HG03442 (cell line): Measurements from ENCODE around the gene DAB1.

Experiments
- ATAC-seq: cut with Tn5 transposase; IDR thresholded peaks from one replicate; pipeline ENCODE4 v1.9.1; 2021; ENCODE audit warnings: mild to moderate bottlenecking, moderate library complexity; ENCODE audit not compliant: unreplicated experiment

Gene DAB1

GRCh38 chr1:57131701-57132394, 292.0 kb downstream of the DAB1 start:
- ATAC-seq: no peak

- no peak for ATAC-seq
These were observed 292.6 kb downstream of the DAB1 start for GRCh38 chr1:57131257-57131656.

- ATAC-seq: no peak
These were observed 294.0 kb downstream of the DAB1 start for GRCh38 chr1:57129865-57130264.

DNA sequence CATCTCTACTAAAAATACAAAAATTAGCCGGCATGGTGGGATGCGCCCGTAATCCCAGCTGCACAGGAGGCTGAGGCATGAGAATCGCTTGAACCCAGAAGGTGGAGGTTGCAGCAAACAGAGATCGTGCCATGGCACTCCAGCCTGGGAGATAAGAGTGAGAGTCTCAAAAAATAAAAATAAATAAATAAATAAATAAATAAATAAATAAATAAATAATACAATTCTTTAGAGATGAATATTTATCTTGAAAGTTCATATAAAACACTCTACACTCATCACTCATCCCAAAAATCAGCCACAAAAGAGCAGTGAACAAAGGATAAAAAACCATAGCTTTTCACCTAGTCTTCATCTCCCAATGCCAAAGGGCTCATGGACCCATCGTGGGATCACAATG, 295.9 kb downstream of the DAB1 start:
- ATAC-seq: no peak

DNA sequence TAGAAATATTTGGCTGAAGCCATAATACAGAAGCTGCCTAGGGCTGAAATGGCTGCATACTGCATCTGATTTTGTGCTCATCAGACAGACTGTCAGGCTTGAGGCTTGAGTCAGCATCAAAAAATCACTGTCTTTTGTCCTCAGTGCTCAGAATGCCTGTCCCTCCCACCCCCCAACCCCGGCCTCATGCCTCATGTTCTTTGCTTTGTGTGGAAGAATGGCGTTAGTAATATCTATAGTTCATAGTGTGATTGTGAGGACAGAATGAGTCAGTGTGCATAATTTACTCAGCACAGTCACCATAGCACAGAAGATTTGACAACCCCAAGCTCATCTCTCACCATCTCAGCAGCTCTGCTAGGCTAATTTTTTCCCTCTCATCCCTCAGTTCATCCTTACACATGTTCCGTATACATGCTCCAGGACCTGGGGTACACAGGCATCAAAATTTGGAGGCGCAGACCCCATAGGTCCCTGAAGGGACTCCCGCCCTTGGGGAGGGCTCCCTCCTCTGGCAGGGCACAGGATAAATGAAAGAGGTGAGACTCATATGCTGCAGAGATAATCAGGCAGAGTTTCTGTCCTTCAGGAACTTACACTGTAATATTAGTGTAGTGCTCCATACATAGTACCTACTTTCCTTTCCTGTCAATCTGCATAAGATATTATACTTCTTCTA, 299.0 kb downstream of the DAB1 start:
- ATAC-seq: peak; percentile 92

DNA sequence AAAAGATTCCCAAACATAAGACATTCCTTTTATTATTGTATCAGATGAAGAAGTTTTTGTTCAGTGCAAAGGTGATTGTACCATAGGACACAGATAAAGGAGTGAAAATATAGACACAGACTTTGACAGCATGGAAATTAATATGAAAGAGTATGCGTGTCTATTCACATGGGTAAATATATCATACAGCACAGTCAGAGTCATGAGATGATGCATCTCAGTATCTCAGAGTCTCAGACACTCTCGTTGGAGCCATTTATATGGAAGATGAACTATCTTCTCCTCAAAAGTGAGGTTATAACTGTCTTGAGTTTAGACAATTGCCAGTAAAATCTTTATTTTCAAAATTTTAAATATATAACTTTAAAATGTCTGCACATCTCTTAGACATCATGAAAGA, 299.7 kb downstream of the DAB1 start:
- no peak for ATAC-seq

DNA sequence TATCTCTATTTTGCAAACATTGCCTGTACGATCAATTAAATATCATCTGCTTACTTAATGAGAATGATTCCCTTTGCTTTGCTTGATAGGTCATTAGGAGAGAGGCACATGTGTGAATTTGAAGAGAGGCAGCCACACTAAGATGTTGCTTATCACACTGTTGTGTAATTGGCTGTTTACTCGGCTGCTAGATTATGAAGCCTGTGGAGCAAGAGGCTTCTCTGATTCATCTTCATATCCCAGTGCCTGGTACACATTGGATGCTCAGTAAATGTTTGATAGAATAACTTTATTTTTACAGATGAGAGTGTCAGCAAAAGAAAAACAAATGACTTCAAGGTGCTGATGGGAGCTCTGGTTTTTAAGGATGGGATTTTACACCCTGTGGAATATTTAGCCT, 301.8 kb downstream of the DAB1 start:
- ATAC-seq: no peak

GRCh38 chr1:57118948-57119603, 304.8 kb downstream of the DAB1 start:
- no peak for ATAC-seq

GRCh38 chr1:57117753-57118152, 306.1 kb downstream of the DAB1 start:
- no peak for ATAC-seq

DNA sequence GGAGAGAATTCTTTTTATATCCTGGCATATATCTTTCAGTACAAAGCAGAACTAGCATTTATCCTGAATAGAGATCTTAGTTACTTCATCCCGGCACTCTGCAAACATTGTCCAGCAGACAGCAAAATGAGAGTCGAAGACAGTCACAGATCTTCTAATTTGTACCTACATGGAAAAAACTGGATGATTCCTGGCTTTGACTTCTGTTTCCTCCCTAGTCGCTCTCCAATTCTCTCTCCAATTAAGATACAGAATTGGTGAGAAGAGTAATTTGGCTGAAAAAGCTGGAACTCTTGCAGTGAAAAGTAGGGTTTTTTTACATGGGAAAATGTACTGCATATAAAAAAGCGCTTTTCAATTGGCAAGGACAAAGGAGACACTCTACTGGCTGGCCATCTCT, 307.0 kb downstream of the DAB1 start:
- no peak for ATAC-seq

- ATAC-seq: no peak
These were observed 308.7 kb downstream of the DAB1 start for GRCh38 chr1:57115030-57115614.

DNA sequence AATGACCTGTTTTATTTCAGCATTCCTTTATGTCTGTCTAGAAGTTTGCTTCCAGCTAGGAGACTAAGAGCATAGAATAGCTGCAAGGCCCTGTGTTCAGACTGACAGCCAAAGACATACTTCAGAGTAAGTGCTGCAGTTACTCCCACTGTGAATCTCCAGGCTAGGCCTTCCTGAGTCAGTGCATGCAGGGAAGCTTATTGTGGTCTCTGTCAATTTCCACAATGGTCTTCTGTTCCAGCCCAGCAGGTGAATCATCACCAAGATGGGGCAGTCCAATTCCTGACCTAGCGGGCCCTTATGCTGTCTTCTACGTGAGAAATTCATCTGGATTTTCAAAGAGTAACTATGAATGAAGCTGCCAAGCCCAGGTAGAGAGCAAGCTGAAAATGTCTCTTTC, 311.7 kb downstream of the DAB1 start:
- no peak for ATAC-seq

GRCh38 chr1:57111175-57111574, 312.7 kb downstream of the DAB1 start:
- no peak for ATAC-seq

GRCh38 chr1:57109883-57110282, 314.0 kb downstream of the DAB1 start:
- ATAC-seq: no peak

- no peak for ATAC-seq
These were observed 314.6 kb downstream of the DAB1 start for GRCh38 chr1:57109247-57109646.

GRCh38 chr1:57106296-57106695, 317.6 kb downstream of the DAB1 start:
- ATAC-seq: no peak

GRCh38 chr1:57102561-57103326, 321.1 kb downstream of the DAB1 start:
- no peak for ATAC-seq

DNA sequence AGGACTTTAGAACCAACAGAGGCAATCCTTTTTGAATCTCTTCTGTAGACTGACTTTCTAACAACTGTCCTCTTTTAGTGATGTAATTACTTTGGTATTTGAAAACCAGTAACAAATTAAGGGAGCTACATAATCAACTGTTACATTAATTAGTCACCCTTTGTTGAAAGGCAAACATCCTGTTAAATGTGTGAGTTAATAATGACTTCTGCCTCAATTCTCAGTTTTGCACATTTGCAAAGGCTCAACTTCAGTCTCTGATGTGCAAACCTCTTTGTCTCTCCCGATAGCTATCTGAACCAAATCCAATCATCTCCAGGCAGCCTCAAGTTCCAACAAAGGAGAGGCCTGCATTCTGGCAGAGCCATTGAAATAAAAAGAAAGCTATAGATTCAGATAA, 322.7 kb downstream of the DAB1 start:
- no peak for ATAC-seq

DNA sequence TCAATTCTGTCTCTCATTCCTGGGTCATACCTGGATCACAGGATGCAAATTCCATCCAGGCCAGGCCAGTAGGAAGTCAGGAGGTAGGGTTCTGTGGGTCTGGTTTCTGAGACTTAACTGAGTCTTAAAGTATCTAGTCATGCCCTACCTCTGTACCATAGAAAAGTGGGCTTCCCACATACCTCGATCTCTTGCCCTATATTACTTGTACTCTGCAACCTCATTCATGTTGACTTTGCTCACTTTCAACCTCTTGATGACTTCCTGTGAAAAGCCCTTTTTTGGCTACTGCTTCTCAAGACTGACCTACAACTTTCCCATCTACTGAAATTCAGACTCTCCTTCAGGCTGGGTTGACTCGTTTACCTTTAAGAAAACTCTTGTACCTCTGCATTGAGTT, 329.1 kb downstream of the DAB1 start:
- ATAC-seq: no peak

GRCh38 chr1:57093122-57093521, 330.7 kb downstream of the DAB1 start:
- no peak for ATAC-seq

- ATAC-seq: no peak
These were observed 332.2 kb downstream of the DAB1 start for GRCh38 chr1:57091642-57092041.
